ENCODE data around the gene PPHLN1.

DNA sequence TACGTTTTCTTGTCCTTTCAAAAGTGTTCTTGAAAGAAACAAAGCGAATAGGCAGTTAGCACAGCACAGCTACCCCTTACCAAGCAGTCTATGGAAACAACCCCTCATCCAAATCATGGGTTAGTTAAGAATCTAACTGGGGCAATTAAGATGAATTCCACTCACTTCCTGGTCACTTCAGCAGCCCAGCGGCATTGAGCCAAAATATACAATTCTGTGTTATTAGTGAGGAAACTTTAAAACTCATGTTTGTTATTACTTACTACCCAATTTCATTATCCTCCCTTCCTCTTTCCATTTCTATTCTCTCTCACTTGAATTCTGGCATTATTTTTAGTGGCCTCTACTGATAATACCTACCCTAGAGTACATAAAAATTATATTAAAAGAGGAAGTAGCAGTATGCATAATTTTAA is 121.4 kb downstream of the PPHLN1 start:
- TF ChIP-seq, protein P1, sequence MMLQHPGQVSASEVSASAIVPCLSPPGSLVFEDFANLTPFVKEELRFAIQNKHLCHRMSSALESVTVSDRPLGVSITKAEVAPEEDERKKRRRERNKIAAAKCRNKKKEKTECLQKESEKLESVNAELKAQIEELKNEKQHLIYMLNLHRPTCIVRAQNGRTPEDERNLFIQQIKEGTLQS (IDR thresholded peaks at IDR 0.05; ENCODE audit: insufficient read depth, low read depth, low read length): no peak
- TF ChIP-seq, protein P2, sequence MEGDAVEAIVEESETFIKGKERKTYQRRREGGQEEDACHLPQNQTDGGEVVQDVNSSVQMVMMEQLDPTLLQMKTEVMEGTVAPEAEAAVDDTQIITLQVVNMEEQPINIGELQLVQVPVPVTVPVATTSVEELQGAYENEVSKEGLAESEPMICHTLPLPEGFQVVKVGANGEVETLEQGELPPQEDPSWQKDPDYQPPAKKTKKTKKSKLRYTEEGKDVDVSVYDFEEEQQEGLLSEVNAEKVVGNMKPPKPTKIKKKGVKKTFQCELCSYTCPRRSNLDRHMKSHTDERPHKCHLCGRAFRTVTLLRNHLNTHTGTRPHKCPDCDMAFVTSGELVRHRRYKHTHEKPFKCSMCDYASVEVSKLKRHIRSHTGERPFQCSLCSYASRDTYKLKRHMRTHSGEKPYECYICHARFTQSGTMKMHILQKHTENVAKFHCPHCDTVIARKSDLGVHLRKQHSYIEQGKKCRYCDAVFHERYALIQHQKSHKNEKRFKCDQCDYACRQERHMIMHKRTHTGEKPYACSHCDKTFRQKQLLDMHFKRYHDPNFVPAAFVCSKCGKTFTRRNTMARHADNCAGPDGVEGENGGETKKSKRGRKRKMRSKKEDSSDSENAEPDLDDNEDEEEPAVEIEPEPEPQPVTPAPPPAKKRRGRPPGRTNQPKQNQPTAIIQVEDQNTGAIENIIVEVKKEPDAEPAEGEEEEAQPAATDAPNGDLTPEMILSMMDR (IDR thresholded peaks at IDR 0.05; ENCODE audit: control extremely low read depth in 1 of 3, insufficient read depth in 1 of 3, low read depth in 1 of 3, low read length in 3 of 3): no peak

Data from H1 (cell line).